ENCODE measurements around the gene ALG2.
A peak's percentile ranks its signal among the peaks of the same experiment; 100 is the strongest.

The ALG2 gene

GRCh38 chr9:99221621-99222415 lies at the start of gene ALG2, which contains the start of gene SEC61B:
ALG2 (minus strand) TSS chr9:99221942; CDS start chr9:99221894, 48 bp downstream.
SEC61B (plus strand) TSS chr9:99222282; CDS start chr9:99222364, 82 bp downstream.
- peak within 1 kb of the TSS; percentile 100 for H3K4me3 Mint-ChIP-seq
- no peaks in the 10 kb centered on the region for H3K9me3 Mint-ChIP-seq
- peaks cover 84% of the 10 kb centered on the region for H3K36me3 Mint-ChIP-seq
- DNase-seq (ENCODE audit: low spot score in 2 of 2) (peak; percentile 91 to 97), ATAC-seq (peak; percentile 94)
- H3K27ac Mint-ChIP-seq: peak within 1 kb of the TSS; percentile 100
- H3K4me1 Mint-ChIP-seq: peaks cover 67% of the 10 kb centered on the region

- Mint-ChIP-seq H3K4me3 (no peak overlapping the region), H3K36me3 (no peaks in the 10 kb centered on the region), H3K27ac (no peak overlapping the region), H3K4me1 (peaks cover 17% of the 10 kb centered on the region), H3K9me3 (no peaks in the 10 kb centered on the region)
- no peak for DNase-seq (ENCODE audit: low spot score in 2 of 2)
- no peak for ATAC-seq
Measured at GRCh38 chr9:99270491-99270890, 48.7 kb upstream of the ALG2 start.

GRCh38 chr9:99269416-99269815 lies 47.7 kb upstream of the ALG2 start:
- H3K27ac Mint-ChIP-seq: no peak overlapping the region
- DNase-seq (ENCODE audit: low spot score in 2 of 2) (no peak), ATAC-seq (no peak)
- no peak overlapping the region for H3K4me3 Mint-ChIP-seq
- H3K9me3 Mint-ChIP-seq: no peaks in the 10 kb centered on the region
- H3K36me3 Mint-ChIP-seq: no peaks in the 10 kb centered on the region
- H3K4me1 Mint-ChIP-seq: peaks cover 17% of the 10 kb centered on the region

GRCh38 chr9:99266255-99267023 lies 44.7 kb upstream of the ALG2 start:
- Mint-ChIP-seq H3K36me3 (no peaks in the 10 kb centered on the region), H3K9me3 (no peaks in the 10 kb centered on the region), H3K4me1 (peaks cover 17% of the 10 kb centered on the region), H3K27ac (peak overlapping the region; percentile 6), H3K4me3 (peak overlapping the region; percentile 45)
- ATAC-seq (peak; percentile 84), DNase-seq (ENCODE audit: low spot score in 2 of 2) (peak; percentile 61 to 84)

GRCh38 chr9:99265691-99266090 lies 43.9 kb upstream of the ALG2 start:
- H3K36me3 Mint-ChIP-seq: no peaks in the 10 kb centered on the region
- no peak overlapping the region for H3K4me3 Mint-ChIP-seq
- DNase-seq (ENCODE audit: low spot score in 2 of 2) (no peak), ATAC-seq (no peak)
- H3K4me1 Mint-ChIP-seq: peaks cover 17% of the 10 kb centered on the region
- H3K27ac Mint-ChIP-seq: no peak overlapping the region
- no peaks in the 10 kb centered on the region for H3K9me3 Mint-ChIP-seq

GRCh38 chr9:99264070-99264680 lies 42.4 kb upstream of the ALG2 start:
- Mint-ChIP-seq H3K9me3 (no peaks in the 10 kb centered on the region), H3K4me1 (peaks cover 27% of the 10 kb centered on the region), H3K4me3 (no peak overlapping the region), H3K36me3 (no peaks in the 10 kb centered on the region), H3K27ac (no peak overlapping the region)
- ATAC-seq: no peak
- peak in 1 of 2 donors; percentile 47 for DNase-seq (ENCODE audit: low spot score in 2 of 2)

DNA sequence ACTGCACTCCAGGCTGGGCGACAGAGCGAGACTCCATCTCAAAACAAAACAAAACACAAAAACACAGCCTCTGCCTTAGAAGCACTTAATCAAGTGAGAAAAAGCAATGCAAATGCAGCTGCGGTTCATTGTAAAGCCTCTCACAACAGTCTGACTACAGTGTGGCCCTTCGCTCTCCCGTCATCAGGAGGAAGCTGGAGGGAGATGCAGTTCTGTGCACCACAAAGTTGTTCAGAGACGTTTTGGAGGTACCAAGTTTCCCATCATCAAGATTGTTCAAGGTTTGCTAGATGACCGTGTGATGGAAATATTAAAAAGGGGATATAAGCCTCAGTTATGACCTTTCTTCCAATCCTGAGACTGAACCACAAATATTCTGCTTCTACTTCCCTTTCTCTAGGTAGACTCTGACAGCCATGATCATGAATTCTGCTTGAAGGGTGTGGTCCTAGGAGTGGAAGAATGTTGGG lies 41.2 kb upstream of the ALG2 start:
- H3K4me3 Mint-ChIP-seq: no peak overlapping the region

GRCh38 chr9:99261923-99262322 lies 40.2 kb upstream of the ALG2 start:
- Mint-ChIP-seq H3K36me3 (no peaks in the 10 kb centered on the region), H3K4me3 (no peak overlapping the region), H3K9me3 (no peaks in the 10 kb centered on the region), H3K4me1 (peaks cover 23% of the 10 kb centered on the region), H3K27ac (no peak overlapping the region)
- DNase-seq (ENCODE audit: low spot score in 2 of 2) (peak in 1 of 2 donors; percentile 39), ATAC-seq (no peak)

More for the DNA sequence above, 41.2 kb upstream of the ALG2 start:
- Mint-ChIP-seq H3K27ac (no peak overlapping the region), H3K4me1 (peaks cover 27% of the 10 kb centered on the region), H3K9me3 (no peaks in the 10 kb centered on the region), H3K36me3 (no peaks in the 10 kb centered on the region)
- ATAC-seq (no peak), DNase-seq (ENCODE audit: low spot score in 2 of 2) (peak in 1 of 2 donors; percentile 33)

- ATAC-seq: peak; percentile 81
- Mint-ChIP-seq H3K9me3 (no peaks in the 10 kb centered on the region), H3K36me3 (peaks cover 3% of the 10 kb centered on the region), H3K27ac (no peak overlapping the region), H3K4me1 (peaks cover 30% of the 10 kb centered on the region), H3K4me3 (peak overlapping the region; percentile 42)
- peak in 1 of 2 donors; percentile 60 for DNase-seq (ENCODE audit: low spot score in 2 of 2)
Measured at GRCh38 chr9:99259231-99259918, 37.6 kb upstream of the ALG2 start.

DNA sequence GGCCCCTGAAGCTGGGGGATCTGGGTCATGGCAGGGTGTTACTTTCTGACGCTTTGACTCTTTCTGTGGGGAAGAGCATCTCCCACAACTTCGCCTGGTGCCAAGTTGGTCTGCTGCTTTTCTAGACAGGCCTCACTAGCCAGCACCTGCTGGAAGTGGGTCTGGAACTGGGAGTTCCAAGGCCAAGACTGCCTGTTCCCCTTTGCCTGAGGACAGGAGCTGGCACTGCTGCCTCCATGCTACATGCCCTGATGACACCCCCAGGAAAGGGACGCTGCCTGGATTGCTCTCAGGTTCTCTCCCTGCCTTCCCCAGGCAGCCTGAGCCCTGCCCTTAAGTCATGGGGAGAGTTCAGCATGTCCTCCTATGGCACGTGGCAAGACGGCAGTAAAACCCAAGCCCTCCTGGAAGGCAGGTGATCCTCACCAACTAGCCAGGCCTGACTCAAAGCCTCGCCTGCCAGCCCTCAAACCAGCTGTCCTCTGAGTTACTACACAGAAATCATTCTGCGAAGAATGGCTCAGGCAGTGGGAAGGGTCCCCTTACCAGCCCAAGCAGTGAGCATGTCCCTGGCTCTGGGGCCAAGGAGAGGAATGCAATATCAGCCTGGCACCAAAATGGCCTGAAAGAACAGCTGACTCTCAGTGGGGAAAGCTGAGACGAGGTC lies 36.1 kb upstream of the ALG2 start:
- ATAC-seq: no peak
- Mint-ChIP-seq H3K4me3 (no peak overlapping the region), H3K4me1 (peaks cover 46% of the 10 kb centered on the region), H3K9me3 (no peaks in the 10 kb centered on the region), H3K36me3 (peaks cover 18% of the 10 kb centered on the region), H3K27ac (no peak overlapping the region)
- DNase-seq (ENCODE audit: low spot score in 2 of 2): peak in 1 of 2 donors; percentile 47

DNA sequence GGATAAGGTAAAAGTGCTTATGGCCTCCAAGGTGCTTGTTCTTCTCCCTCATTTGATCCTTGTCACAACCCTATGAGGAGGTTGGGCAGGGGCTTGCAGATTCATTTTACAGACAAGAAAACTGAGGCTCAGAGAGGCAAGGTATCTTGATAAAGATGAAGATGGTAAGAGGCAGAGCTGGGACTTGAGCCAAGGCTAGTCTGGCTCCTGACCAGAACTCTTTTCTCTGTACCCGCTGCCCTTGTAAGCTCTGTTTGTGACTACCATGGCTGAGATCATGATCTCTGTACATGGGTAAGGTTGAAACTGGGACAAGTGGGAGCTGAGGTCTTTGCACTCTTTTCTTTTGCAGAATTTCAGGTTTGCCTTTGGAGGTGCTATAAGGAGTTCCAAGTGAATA lies 33.9 kb upstream of the ALG2 start:
- ATAC-seq: no peak
- peaks cover 49% of the 10 kb centered on the region for H3K4me1 Mint-ChIP-seq
- no peak overlapping the region for H3K4me3 Mint-ChIP-seq
- H3K27ac Mint-ChIP-seq: no peak overlapping the region
- peaks cover 23% of the 10 kb centered on the region for H3K36me3 Mint-ChIP-seq
- DNase-seq (ENCODE audit: low spot score in 2 of 2): no peak
- no peaks in the 10 kb centered on the region for H3K9me3 Mint-ChIP-seq

DNA sequence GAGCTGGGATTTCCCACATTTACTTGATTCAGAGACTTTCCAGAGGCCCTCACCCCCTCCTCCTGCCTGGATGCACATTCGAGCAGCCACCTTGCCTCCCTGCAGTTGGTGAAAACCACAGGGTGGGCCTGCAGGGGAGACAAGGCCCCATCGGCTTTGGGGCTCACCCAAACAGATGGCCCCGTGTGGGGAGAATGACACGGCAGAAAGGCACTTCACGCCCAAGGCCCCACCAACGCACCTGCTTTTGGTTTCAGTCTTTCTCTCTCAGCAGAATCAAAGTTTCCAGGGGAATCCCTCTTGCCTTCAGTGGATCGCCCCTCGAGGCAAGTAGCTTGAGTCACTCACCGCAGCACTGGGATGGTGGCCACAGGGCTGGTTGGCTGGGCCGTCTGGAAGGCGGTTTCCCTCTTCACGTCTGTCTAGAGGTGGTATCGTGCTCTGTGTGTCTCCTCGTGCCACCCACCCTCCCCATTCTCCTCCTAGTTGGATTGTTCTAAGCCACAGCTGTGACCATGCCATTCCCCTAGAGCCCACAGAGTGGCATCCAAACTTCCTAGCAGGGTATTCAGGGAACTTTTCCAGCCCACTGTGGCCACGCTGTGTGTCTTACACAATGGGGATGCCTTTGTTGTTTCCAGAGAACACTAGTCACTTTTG lies 32.2 kb upstream of the ALG2 start:
- Mint-ChIP-seq H3K4me1 (peaks cover 46% of the 10 kb centered on the region), H3K36me3 (peaks cover 23% of the 10 kb centered on the region), H3K9me3 (no peaks in the 10 kb centered on the region), H3K27ac (peak overlapping the region; percentile 97), H3K4me3 (peak overlapping the region; percentile 62)
- DNase-seq (ENCODE audit: low spot score in 2 of 2) (peak; percentile 70 to 93), ATAC-seq (peak; percentile 90)

- Mint-ChIP-seq H3K9me3 (no peaks in the 10 kb centered on the region), H3K27ac (peak overlapping the region; percentile 97), H3K4me3 (peak overlapping the region; percentile 62), H3K4me1 (peaks cover 46% of the 10 kb centered on the region), H3K36me3 (peaks cover 23% of the 10 kb centered on the region)
- peak; percentile 70 for ATAC-seq
- DNase-seq (ENCODE audit: low spot score in 2 of 2): no peak
Measured at GRCh38 chr9:99253134-99253533, 31.4 kb upstream of the ALG2 start.

DNA sequence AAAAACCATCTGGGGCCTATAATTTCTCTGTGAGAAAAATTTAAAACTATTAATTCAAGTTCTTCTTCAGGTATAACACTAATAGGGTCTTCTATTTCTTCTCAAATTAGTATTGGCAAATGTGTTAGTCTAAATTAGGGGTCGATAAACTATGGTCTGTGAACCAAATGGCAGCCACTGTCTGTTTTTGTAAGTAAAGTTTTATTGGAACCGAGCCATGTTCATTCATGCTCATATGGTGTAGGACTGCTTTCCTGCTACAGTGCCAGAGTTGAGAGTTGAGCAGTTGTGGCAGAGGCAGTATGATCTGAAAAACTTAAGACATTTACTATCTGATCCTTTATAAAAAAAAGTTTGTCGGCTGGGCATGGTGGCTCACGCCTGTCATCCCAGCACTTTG lies 29.4 kb upstream of the ALG2 start:
- Mint-ChIP-seq H3K4me3 (no peak overlapping the region), H3K27ac (no peak overlapping the region), H3K9me3 (no peaks in the 10 kb centered on the region), H3K4me1 (peaks cover 42% of the 10 kb centered on the region), H3K36me3 (peaks cover 23% of the 10 kb centered on the region)
- DNase-seq (ENCODE audit: low spot score in 2 of 2) (no peak), ATAC-seq (no peak)
